ENCODE data around the gene NUDCD3.

DNA sequence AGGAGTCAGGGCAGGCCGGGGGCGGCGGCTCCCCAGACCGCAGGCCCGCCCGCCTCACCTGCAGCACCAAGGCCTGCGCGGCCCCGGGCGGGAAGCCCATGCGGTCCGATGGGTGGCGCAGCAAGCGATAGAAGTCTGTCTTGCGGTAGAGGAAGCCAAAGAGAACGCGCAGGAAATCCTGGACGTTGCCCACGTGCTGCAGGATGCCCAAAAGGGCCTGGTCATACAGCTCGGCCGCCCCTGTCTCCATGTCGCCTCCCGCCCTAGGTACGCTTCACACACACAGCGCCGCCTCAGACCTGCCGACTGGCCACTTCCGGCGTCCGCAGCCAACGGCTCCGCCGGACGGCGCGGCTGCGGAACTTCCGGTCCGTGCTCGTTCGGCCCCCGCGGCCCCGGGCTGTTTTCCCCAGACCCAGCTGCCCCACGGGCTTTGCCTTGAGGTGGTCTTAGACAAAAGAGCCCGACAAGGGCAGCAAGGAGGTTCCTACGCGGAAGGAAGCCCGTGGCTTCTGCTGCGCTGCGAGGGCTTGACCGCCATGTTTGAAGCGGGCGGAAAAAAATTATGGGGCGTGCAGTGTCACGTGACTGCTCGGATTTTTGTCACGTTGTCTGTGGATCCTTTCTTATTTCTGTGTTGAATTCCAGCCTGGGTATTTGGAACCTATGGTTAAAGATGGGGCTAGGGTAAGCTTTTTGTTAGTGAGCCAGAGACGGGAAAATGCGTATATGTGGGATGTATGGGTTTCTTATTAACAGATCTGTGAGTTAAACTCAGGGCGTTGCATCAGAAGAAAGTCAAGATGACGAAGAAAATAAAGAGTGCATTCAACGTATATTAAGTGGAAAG, at the start of gene NUDCD3:
- TF ChIP-seq, protein P1, sequence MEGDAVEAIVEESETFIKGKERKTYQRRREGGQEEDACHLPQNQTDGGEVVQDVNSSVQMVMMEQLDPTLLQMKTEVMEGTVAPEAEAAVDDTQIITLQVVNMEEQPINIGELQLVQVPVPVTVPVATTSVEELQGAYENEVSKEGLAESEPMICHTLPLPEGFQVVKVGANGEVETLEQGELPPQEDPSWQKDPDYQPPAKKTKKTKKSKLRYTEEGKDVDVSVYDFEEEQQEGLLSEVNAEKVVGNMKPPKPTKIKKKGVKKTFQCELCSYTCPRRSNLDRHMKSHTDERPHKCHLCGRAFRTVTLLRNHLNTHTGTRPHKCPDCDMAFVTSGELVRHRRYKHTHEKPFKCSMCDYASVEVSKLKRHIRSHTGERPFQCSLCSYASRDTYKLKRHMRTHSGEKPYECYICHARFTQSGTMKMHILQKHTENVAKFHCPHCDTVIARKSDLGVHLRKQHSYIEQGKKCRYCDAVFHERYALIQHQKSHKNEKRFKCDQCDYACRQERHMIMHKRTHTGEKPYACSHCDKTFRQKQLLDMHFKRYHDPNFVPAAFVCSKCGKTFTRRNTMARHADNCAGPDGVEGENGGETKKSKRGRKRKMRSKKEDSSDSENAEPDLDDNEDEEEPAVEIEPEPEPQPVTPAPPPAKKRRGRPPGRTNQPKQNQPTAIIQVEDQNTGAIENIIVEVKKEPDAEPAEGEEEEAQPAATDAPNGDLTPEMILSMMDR (IDR thresholded peaks at IDR 0.05; ENCODE audit: insufficient read depth, low read length, poor library complexity, severe bottlenecking): peak; percentile 38
- no peak for TF ChIP-seq EZH2phosphoT487 (conservative IDR thresholded peaks at IDR 0.05; ENCODE audit: low read length)

Data from SU-DHL-6 (cell line).